ENCODE measurements around the gene RNF207. TPM values are rescaled to one million over a fixed set of nuclear protein-coding genes. Genes with fewer than 3 reads are reported as not detected.

RNF207 gene
- total RNA-seq, 1 donor from 2014 or later = 14.7 TPM

DNA sequence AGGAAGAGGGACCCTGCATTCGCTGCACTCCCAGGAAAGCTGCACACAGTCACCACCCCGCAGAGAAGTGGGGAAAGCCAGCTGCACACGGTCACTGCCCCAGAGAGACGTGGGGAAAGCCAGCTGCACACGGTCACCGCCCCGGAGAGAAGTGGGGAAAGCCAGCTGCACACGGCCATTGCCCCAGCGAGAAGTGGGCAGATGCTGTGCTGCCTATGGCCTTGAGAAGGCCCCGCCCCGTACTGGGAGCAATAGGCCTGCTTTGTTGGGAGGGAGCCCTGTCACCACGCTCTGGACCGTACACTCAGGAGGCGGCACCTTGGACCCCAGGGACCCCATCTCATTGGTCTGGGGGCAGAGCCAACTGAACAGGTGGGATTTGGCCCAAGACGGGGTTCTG, 59.2 kb downstream of the RNF207 start:
- DNase-seq (ENCODE audit: low spot score) = no peak

DNA sequence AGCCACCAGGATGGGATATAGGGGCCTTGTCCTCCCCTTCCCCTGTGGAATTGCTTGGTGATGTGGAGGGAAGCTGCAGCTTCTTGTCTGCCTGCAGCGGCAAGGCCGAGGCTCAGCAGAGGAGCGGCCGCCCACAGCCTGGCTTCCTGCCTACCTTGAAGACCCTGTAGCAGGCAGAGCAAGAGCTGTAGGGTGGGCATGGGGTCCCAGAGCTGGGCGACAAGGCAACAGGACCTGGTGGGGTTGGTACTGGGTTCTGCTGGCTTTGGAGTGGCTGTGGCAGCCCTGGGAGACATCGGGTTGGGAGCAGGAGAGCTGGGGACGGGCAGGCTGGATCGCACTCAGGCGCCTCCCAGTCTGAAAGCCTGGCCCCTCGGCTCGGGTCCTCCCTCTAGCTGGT, 60.7 kb downstream of the RNF207 start:
- no peak for DNase-seq (ENCODE audit: low spot score)

DNA sequence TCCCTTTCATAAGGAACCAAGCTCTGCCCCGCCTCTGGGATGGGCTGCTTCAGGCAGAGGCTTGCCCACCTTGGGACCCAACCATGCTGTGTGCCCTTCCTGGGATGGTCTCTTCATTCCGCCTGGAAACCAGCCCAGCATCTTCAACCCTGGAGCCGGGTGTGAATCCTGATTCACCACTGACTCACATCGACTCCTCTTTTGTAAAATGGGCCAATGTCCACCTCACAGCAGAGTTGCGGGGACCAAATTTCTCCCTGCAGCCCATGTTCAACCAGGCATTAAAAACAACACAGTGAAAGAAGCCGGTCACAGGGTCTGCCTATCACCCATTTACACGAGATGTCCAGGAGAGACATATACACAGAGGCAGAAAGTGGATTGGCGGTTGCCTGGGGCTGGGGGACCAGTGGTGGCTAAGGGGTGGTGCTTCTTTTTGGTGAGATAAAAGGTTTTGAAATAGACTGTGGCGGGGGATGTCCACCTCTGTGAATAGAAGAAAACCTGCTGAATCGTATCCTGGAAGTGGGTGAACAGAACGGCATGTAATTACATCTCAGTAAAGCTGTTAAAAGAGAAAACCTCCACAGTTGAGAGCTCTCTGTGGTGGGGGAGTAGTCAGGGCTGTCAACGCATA, 61.9 kb downstream of the RNF207 start:
- no peak for DNase-seq (ENCODE audit: low spot score)

DNA sequence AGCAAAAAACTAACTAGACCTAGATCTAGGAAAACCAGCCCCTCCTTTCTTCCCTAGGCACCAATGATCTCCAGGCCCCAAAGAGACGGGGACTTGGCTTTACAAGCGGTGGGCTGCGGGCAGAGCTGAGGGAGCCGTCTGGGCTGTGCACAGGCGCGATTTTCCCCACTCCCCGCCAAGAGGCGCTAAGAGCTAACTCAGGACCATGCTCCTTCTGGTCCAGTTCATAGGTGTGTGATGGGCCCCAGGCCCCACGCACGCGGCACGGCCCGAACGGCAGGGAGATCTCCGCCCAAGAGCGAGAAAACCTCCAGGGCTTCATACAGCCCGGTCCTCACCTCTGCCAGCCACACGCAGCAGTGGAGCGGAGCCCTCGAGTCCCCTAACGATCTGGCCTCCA, 62.5 kb downstream of the RNF207 start:
- no peak for DNase-seq (ENCODE audit: low spot score)

DNA sequence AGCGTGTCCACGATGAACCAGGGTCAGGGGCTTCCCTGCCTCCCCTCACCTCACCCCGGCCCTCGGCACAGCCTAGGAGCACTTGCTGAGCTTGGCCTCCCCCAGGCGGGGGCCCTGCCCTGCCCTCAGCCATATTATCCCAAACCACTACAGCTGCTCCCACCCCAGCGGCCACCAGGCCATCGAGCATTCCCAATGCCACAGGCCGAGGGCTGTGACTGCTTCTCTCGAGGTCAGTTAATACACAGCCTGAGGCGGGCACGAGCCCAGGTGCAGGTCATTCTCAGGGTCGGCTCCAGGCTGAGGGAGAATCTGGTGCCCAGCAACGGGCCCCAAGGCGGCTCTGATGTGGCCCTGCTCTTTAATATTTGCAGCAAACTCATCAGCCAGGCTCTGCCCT, 63.4 kb downstream of the RNF207 start:
- no peak for DNase-seq (ENCODE audit: low spot score)

GRCh38 chr1:6269720-6270400, 63.9 kb downstream of the RNF207 start:
- no peak for DNase-seq (ENCODE audit: low spot score)

DNA sequence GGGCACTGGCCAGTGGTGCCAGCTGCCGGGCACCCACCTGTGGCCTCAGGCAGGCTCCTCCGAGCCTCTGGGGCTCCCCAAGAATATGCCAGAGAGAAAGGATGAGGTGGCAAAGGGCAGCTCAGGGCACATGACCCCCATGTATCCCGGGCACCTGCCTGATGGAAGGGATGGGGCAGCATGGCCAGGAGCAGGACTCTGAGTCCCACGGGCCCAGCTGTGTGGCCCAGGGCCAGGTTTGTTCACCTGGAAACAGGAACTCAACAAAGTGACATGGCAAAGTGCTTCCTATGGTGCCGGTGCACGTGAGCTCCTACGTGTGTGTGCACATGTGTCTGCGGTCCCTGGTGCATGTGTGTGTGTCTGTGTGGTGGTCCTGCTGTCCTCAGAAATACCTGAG, 64.5 kb downstream of the RNF207 start:
- DNase-seq (ENCODE audit: low spot score) = no peak

Other genes starting within 250 kb of the RNF207 start
- gene NPHP4, start 213.7 kb upstream of the RNF207 start, total RNA-seq = 37.6 TPM
- gene KCNAB2, start 160.2 kb upstream of the RNF207 start, total RNA-seq = 29.0 TPM
- gene CHD5, start 25.8 kb upstream of the RNF207 start, total RNA-seq = 0.13 TPM
- 264 TPM for gene RPL22, start 6.5 kb upstream of the RNF207 start, total RNA-seq
- 72.9 TPM for gene ICMT, start 29.8 kb downstream of the RNF207 start, total RNA-seq
- not detected for gene HES3, start 38.1 kb downstream of the RNF207 start, total RNA-seq
- 32.3 TPM for gene GPR153, start 55.0 kb downstream of the RNF207 start, total RNA-seq
- gene ACOT7, start 187.6 kb downstream of the RNF207 start, total RNA-seq = 9.6 TPM
- gene HES2, start 213.8 kb downstream of the RNF207 start, total RNA-seq = 0.19 TPM
- gene ESPN, start 218.7 kb downstream of the RNF207 start, total RNA-seq = 0.80 TPM